NB4 (cell line): Measurements from ENCODE around the gene DAAM1.

Source experiments
- MYC ChIP-seq: IDR thresholded peaks from 2 replicates; pipeline ENCODE4 v1.6.1; 2011; ENCODE audit warnings: low read depth, low read length
- POLR2A ChIP-seq: IDR thresholded peaks from 2 replicates; pipeline ENCODE4 v1.6.1; 2011; ENCODE audit warnings: mild to moderate bottlenecking; ENCODE audit not compliant: insufficient read length; ENCODE audit errors: extremely low read depth
- TF ChIP-seq, protein P1 (sequence below): IDR thresholded peaks from one replicate; pipeline ENCODE4 v1.5.1; 2012; ENCODE audit warnings: low read depth, low read length

DNA sequence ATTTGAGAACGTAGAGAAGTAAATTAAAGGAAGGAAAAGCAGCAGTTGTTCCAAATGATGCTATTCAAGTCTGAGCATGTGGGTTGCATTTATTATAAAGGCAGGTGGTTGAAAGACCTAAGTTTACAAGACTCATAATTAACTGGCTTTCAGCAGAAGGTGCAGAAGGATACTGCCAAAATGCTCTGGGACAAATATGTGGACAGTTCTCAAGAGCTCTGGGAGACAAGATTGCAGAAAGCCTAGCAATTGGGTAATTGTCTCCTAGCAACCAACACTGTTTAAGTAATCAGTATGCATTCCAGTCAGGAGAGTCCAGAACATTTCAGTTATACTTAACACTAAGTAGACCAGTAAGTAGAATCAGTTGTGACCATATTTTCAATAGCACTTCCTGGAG is 145.2 kb downstream of the DAAM1 start:
- TF ChIP-seq, protein P1, sequence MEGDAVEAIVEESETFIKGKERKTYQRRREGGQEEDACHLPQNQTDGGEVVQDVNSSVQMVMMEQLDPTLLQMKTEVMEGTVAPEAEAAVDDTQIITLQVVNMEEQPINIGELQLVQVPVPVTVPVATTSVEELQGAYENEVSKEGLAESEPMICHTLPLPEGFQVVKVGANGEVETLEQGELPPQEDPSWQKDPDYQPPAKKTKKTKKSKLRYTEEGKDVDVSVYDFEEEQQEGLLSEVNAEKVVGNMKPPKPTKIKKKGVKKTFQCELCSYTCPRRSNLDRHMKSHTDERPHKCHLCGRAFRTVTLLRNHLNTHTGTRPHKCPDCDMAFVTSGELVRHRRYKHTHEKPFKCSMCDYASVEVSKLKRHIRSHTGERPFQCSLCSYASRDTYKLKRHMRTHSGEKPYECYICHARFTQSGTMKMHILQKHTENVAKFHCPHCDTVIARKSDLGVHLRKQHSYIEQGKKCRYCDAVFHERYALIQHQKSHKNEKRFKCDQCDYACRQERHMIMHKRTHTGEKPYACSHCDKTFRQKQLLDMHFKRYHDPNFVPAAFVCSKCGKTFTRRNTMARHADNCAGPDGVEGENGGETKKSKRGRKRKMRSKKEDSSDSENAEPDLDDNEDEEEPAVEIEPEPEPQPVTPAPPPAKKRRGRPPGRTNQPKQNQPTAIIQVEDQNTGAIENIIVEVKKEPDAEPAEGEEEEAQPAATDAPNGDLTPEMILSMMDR = no peak
- TF ChIP-seq POLR2A = no peak
- TF ChIP-seq MYC = no peak
